ENCODE results near the gene DECR2.
"Not testable (repeated sequence)": the region's sequence is repeated elsewhere in the genome, so short reads cannot be mapped to it uniquely, and the experiment has no call there.

DECR2 gene

GRCh38 chr16:379183-379960, 22.3 kb upstream of the DECR2 start:
- no peak for DNase-seq (ENCODE audit: low read depth in 3 of 3)

GRCh38 chr16:379961-380761, 21.5 kb upstream of the DECR2 start:
- DNase-seq (ENCODE audit: low read depth in 3 of 3), result no peak

- no peak for DNase-seq (ENCODE audit: low read depth in 3 of 3)
Measured at GRCh38 chr16:380762-381011, 21.0 kb upstream of the DECR2 start.

- no peak for DNase-seq (ENCODE audit: low read depth in 3 of 3)
Measured at GRCh38 chr16:381012-381788, 20.5 kb upstream of the DECR2 start.

GRCh38 chr16:381789-382717, 19.6 kb upstream of the DECR2 start, which contains the start of gene PGAP6:
TSS of gene PGAP6 (minus strand) at chr16:381978. CDS start at chr16:381821, 157 bp downstream.
- peak; percentile 38 to 69 (median 52) for DNase-seq (ENCODE audit: low read depth in 3 of 3)

- peak in 1 of 3 experiments; percentile 52 for DNase-seq (ENCODE audit: low read depth in 3 of 3)
Measured at GRCh38 chr16:383326-384051, 18.2 kb upstream of the DECR2 start.

- no peak for DNase-seq (ENCODE audit: low read depth in 3 of 3)
Measured at GRCh38 chr16:386641-387156, 15.0 kb upstream of the DECR2 start.

GRCh38 chr16:387761-388666, 13.7 kb upstream of the DECR2 start:
- not testable (repeated sequence) for DNase-seq (ENCODE audit: low read depth in 3 of 3)

- no peak for DNase-seq (ENCODE audit: low read depth in 3 of 3)
Measured at GRCh38 chr16:389352-389751, 12.3 kb upstream of the DECR2 start.

GRCh38 chr16:391885-392335, 9.8 kb upstream of the DECR2 start:
- DNase-seq (ENCODE audit: low read depth in 3 of 3), result peak; percentile 57 to 86 (median 63)

- no peak for DNase-seq (ENCODE audit: low read depth in 3 of 3)
Measured at GRCh38 chr16:392450-393030, 9.1 kb upstream of the DECR2 start.

- DNase-seq (ENCODE audit: low read depth in 3 of 3), result no peak
Measured at GRCh38 chr16:396199-396598, 5.5 kb upstream of the DECR2 start.

GRCh38 chr16:396605-397004, 5.1 kb upstream of the DECR2 start:
- no peak for DNase-seq (ENCODE audit: low read depth in 3 of 3)

GRCh38 chr16:397135-397661, 4.5 kb upstream of the DECR2 start, which contains the start of gene NME4:
TSS of gene NME4 (plus strand) at chr16:397199. CDS start at chr16:397223, 24 bp downstream.
- no peak for DNase-seq (ENCODE audit: low read depth in 3 of 3)

GRCh38 chr16:397736-398332, 3.9 kb upstream of the DECR2 start:
- no peak for DNase-seq (ENCODE audit: low read depth in 3 of 3)

GRCh38 chr16:398561-399339, 2.9 kb upstream of the DECR2 start:
- no peak for DNase-seq (ENCODE audit: low read depth in 3 of 3)

GRCh38 chr16:399340-400019, 2.2 kb upstream of the DECR2 start:
- DNase-seq (ENCODE audit: low read depth in 3 of 3), result no peak

All from stimulated activated CD4-positive, alpha-beta T cell treated with anti-CD3 and anti-CD28 coated beads, TNF-alpha, amount 100 ng/mL, for 24 hours (primary cell).